GM12801 (cell line): ENCODE data around the gene FUT1.

Experiments
- CTCF ChIP-seq: IDR thresholded peaks from one replicate; pipeline ENCODE4 v1.5.1; 2011; ENCODE audit warnings: control low read depth; ENCODE audit not compliant: insufficient read length; ENCODE audit errors: extremely low read depth

Gene FUT1

GRCh38 chr19:48757089-48757675 is 4.7 kb upstream of the FUT1 start:
- no peak for TF ChIP-seq CTCF

GRCh38 chr19:48756686-48757085 is 4.2 kb upstream of the FUT1 start:
- TF ChIP-seq CTCF, result no peak

- TF ChIP-seq CTCF, result no peak
These were observed 3.8 kb upstream of the FUT1 start for GRCh38 chr19:48756212-48756611.

- TF ChIP-seq CTCF, result no peak
These were observed 3.3 kb upstream of the FUT1 start for GRCh38 chr19:48755787-48756186.

- TF ChIP-seq CTCF, result no peak
These were observed 2.7 kb upstream of the FUT1 start, which contains the start of gene FGF21 for GRCh38 chr19:48755084-48755641. Gene FGF21 (plus strand): TSS chr19:48755524. CDS start chr19:48756237, 713 bp downstream.

- no peak for TF ChIP-seq CTCF
These were observed 471 bp downstream of the FUT1 start for GRCh38 chr19:48751845-48752495.

GRCh38 chr19:48750771-48751504 is 1.5 kb downstream of the FUT1 start:
- no peak for TF ChIP-seq CTCF
